SU-DHL-6 (cell line): Measurements from ENCODE around the gene TAF15.

Experiments used
- H2AFZ ChIP-seq: fragments of 200-600 bp; sonication (generic); 2 replicates; pipeline ENCODE4 v1.6.1; 2014; ENCODE audit warnings: low read depth, mild to moderate bottlenecking, moderate library complexity, mixed read lengths, antibody characterized with exemption, low read length; ENCODE audit not compliant: severe bottlenecking
- H3F3A ChIP-seq: fragments of 200-600 bp; shearing (Covaris generic); 2 replicates; pipeline ENCODE4 v1.6.0; 2016; ENCODE audit warnings: antibody characterized with exemption, mild to moderate bottlenecking; ENCODE audit not compliant: insufficient read depth
- H3K27ac ChIP-seq: fragments of 200-600 bp; sonication (generic); 2 replicates; pipeline ENCODE4 v1.5.1; 2016; ENCODE audit warnings: low read depth, mild to moderate bottlenecking, low read length, moderate library complexity, mixed read lengths
- H3K27me3 ChIP-seq: fragments of 200-600 bp; sonication (generic), shearing (Covaris generic); 2 replicates; pipeline ENCODE4 v1.6.0; 2014; ENCODE audit warnings: mild to moderate bottlenecking, low read length
- H3K36me3 ChIP-seq: fragments of 200-600 bp; sonication (generic); 2 replicates; pipeline ENCODE4 v1.6.1; 2014; ENCODE audit warnings: mild to moderate bottlenecking, low read length, mixed read lengths
- H3K4me2 ChIP-seq: fragments of 300-600, 200-600 bp; shearing (Covaris generic), sonication (generic); 2 replicates; pipeline ENCODE4 v1.6.0; 2014; ENCODE audit warnings: low read length, low read depth, mild to moderate bottlenecking; ENCODE audit not compliant: poor library complexity, severe bottlenecking
- H3K4me3 ChIP-seq: fragments of 200-600 bp; sonication (generic); 2 replicates; pipeline ENCODE4 v1.5.1; 2014; ENCODE audit warnings: antibody characterized with exemption, low read length, mild to moderate bottlenecking, mixed read lengths; ENCODE audit not compliant: insufficient read depth, poor library complexity, severe bottlenecking
- H3K79me2 ChIP-seq: fragments of 200-600 bp; sonication (generic); 2 replicates; pipeline ENCODE4 v1.6.1; 2014; ENCODE audit warnings: mild to moderate bottlenecking, low read length, moderate library complexity; ENCODE audit not compliant: insufficient read depth
- H3K9ac ChIP-seq: fragments of 200-600 bp; sonication (generic); 2 replicates; pipeline ENCODE4 v1.7.0; 2014; ENCODE audit warnings: mild to moderate bottlenecking, low read length
- H3K9me2 ChIP-seq: fragments of 200-600 bp; sonication (generic); replicated peaks from 2 replicates; pipeline ENCODE4 v1.6.1; 2014; ENCODE audit warnings: low read length; ENCODE audit not compliant: insufficient read depth
- H3K9me3 ChIP-seq: fragments of 200-600 bp; sonication (generic); 2 replicates; pipeline ENCODE4 v1.6.1; 2014; ENCODE audit warnings: low read length, mixed read lengths; ENCODE audit not compliant: insufficient read depth
- H4K20me1 ChIP-seq: fragments of 200-600 bp; sonication (generic); 2 replicates; pipeline ENCODE4 v1.6.1; 2014; ENCODE audit warnings: low read depth, mild to moderate bottlenecking, antibody characterized with exemption, low read length, moderate library complexity, mixed read lengths
- EZH2phosphoT487 ChIP-seq: fragments of 200-600 bp; sonication (generic), shearing (Covaris generic); conservative IDR thresholded peaks from 2 replicates; pipeline ENCODE4 v1.6.1; 2018; ENCODE audit warnings: mild to moderate bottlenecking, antibody characterized with exemption, low read length, moderate library complexity, mixed read lengths
- TF ChIP-seq, protein P1 (sequence below): fragments of 200-600 bp; sonication (generic); IDR thresholded peaks from one replicate; pipeline ENCODE4 v1.5.1; 2017; ENCODE audit warnings: antibody characterized with exemption, mild to moderate bottlenecking, low read length, moderate library complexity; ENCODE audit not compliant: insufficient read depth, poor library complexity, severe bottlenecking

Gene TAF15

DNA sequence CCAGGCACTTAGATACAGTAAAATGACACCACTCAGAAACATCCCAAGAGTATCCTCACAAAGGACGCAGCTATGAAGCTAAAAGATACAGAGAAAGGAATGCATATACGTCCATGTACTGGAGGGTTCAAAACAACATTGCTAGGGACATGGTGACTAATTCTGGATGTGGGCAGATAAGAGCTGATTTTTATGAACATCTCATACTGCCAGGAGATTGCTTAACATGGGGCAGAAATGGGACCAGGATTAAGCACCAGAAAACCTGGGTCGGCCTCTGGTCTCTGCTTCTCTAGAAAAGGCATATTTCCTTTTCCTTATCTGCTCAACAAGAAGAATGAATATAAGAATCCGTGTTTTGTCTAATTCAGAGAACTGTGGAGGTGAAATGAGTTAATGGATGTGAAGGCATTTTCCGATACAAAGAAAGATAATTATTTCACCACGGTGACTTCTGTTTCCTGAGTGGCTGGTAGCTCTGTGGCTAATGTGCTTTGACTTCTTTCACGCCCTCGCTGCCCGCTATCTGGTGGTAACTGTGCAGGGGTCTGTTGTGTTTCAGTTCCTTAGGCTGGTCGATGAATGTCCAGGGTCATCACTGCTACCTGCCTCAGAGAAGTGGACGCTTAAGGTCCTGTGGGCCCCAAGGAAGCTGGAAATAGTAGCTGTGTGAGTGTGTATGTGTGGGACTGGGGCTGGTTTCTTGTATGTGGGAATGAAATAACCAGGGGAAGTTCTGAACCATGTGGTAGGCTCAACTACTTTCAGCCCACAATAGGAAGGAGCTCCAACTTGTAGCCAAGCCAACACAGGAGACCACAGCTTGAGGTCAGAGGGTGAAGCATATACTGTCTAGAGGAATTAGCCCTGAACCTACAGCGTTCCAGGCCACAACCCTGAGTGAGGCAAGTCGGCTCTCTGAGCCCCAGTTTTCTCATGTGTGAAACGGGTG is 86.6 kb downstream of the TAF15 start:
- Histone ChIP-seq H3K36me3 (no peaks in the 10 kb centered on the region), H3K9me2 (no peaks in the 10 kb centered on the region), H3K9me3 (no peaks in the 10 kb centered on the region), H3K4me2 (no peak overlapping the region), H3F3A (no peaks in the 10 kb centered on the region), H3K4me3 (no peak overlapping the region), H3K27me3 (no peaks in the 10 kb centered on the region), H4K20me1 (no peaks in the 10 kb centered on the region), H3K79me2 (no peaks in the 10 kb centered on the region), H2AFZ (no peak overlapping the region), H3K27ac (no peak overlapping the region), H3K9ac (no peak overlapping the region)
- no peak for TF ChIP-seq EZH2phosphoT487
- TF ChIP-seq, protein P1, sequence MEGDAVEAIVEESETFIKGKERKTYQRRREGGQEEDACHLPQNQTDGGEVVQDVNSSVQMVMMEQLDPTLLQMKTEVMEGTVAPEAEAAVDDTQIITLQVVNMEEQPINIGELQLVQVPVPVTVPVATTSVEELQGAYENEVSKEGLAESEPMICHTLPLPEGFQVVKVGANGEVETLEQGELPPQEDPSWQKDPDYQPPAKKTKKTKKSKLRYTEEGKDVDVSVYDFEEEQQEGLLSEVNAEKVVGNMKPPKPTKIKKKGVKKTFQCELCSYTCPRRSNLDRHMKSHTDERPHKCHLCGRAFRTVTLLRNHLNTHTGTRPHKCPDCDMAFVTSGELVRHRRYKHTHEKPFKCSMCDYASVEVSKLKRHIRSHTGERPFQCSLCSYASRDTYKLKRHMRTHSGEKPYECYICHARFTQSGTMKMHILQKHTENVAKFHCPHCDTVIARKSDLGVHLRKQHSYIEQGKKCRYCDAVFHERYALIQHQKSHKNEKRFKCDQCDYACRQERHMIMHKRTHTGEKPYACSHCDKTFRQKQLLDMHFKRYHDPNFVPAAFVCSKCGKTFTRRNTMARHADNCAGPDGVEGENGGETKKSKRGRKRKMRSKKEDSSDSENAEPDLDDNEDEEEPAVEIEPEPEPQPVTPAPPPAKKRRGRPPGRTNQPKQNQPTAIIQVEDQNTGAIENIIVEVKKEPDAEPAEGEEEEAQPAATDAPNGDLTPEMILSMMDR, result no peak
